ENCODE results near the gene UBIAD1.

DNA sequence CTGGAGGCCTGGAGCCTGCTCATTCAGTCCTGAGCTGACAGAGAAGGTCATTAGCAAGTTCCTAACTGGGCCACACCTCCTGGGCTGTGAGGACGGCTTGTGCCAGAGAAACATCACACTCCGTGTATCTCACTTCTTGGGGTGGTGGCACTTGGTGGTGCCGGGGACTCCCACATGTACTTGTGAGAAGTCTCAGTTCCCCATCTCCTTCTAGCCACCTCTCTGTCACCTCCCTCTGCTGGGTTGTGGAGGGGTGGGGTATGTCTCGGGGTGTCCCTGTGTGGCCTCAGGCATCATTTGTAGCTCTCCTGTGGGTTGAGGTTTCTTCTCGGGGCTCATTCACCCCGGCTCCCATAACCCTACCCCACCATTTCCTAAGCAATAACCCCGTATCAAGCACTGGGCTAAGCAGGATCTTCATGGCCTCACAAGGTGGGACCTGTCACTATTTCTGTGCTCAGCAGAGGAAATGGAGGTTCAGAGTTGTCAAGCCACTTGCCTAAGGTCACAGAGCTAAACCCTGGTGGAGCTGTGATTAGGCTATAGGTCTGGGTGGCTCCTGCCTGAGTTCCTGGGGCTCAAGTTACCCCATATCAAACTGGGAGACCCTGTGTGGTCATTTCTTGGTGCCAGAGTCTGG lies 62.5 kb downstream of the UBIAD1 start:
- TF ChIP-seq, protein P1, sequence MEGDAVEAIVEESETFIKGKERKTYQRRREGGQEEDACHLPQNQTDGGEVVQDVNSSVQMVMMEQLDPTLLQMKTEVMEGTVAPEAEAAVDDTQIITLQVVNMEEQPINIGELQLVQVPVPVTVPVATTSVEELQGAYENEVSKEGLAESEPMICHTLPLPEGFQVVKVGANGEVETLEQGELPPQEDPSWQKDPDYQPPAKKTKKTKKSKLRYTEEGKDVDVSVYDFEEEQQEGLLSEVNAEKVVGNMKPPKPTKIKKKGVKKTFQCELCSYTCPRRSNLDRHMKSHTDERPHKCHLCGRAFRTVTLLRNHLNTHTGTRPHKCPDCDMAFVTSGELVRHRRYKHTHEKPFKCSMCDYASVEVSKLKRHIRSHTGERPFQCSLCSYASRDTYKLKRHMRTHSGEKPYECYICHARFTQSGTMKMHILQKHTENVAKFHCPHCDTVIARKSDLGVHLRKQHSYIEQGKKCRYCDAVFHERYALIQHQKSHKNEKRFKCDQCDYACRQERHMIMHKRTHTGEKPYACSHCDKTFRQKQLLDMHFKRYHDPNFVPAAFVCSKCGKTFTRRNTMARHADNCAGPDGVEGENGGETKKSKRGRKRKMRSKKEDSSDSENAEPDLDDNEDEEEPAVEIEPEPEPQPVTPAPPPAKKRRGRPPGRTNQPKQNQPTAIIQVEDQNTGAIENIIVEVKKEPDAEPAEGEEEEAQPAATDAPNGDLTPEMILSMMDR (conservative IDR thresholded peaks at IDR 0.05 in 1 of 2, IDR thresholded peaks at IDR 0.05 in 1 of 2; ENCODE audit: extremely low read depth in 1 of 2, insufficient read depth in 1 of 2, low read depth in 1 of 2, low read length in 2 of 2), result no peak
- no peak for TF ChIP-seq EZH2 (IDR thresholded peaks at IDR 0.05; ENCODE audit: borderline replicate concordance, low read length)

All from mammary epithelial cell (primary cell).